PC-3 (cell line): ENCODE measurements around the gene SFMBT1. TPM values are rescaled to one million over a fixed set of nuclear protein-coding genes. Genes with fewer than 3 reads are reported as not detected.

ENCODE experiments used
- ATAC-seq: fragments of 200-7000 bp; cut with Tn5 transposase; 2 replicates; pipeline ENCODE4 v1.9.1; 2020; ENCODE audit warnings: mild to moderate bottlenecking, moderate library complexity
- BruUV-seq: library from RNA; stranded (reverse); fragments of 400-500 nt; replicated peaks from 2 replicates; lab custom pipeline; 2021; lab: Mats Ljungman, UMichigan
- CTCF ChIA-PET: fragments of 300-600 bp; sonication (Branson Sonifier 250); formaldehyde crosslinking; loops from one replicate; lab custom pipeline; 2022; ENCODE audit warnings: antibody characterized with exemption; lab: Charles Lee
- POLR2A ChIA-PET: fragments of 300-600 bp; sonication (Branson Sonifier 250); formaldehyde crosslinking; loops from one replicate; lab custom pipeline; 2022; ENCODE audit warnings: antibody characterized with exemption; ENCODE audit not compliant: unreplicated experiment; lab: Charles Lee
- DNase-seq: peaks from one replicate; pipeline ENCODE4 v3.0.0-alpha.2; 2015
- H2AFZ ChIP-seq: fragments of 300-600 bp; sonication (generic); 2 replicates; pipeline ENCODE4 v1.6.0; 2016; ENCODE audit warnings: antibody characterized with exemption, low read length
- H3F3A ChIP-seq: fragments of 300-600 bp; sonication (generic); one replicate; pipeline ENCODE4 v1.6.0; 2017; ENCODE audit warnings: antibody characterized with exemption, low read length, control low read depth, mild to moderate bottlenecking; ENCODE audit not compliant: unreplicated experiment
- H3K27ac ChIP-seq: fragments of 300-600 bp; sonication (generic); 2 replicates; pipeline ENCODE4 v1.5.1; 2016; ENCODE audit warnings: mild to moderate bottlenecking, low read length
- H3K27me3 ChIP-seq: fragments of 300-600 bp; sonication (generic); 2 replicates; pipeline ENCODE4 v1.6.1; 2016; ENCODE audit warnings: low read length, mixed read lengths
- H3K36me3 ChIP-seq: fragments of 300-600 bp; sonication (generic); 2 replicates; pipeline ENCODE4 v1.6.1; 2016; ENCODE audit warnings: low read depth, mixed run types, low read length, mixed read lengths
- H3K4me1 ChIP-seq: fragments of 300-600 bp; sonication (generic); 2 replicates; pipeline ENCODE4 v1.5.1; 2016; ENCODE audit warnings: low read length; ENCODE audit not compliant: insufficient read depth
- H3K4me2 ChIP-seq: fragments of 300-600 bp; sonication (generic); 2 replicates; pipeline ENCODE4 v1.6.0; 2016; ENCODE audit warnings: low read length
- H3K4me3 ChIP-seq: fragments of 300-600 bp; sonication (generic); 2 replicates; pipeline ENCODE4 v1.5.1; 2016; ENCODE audit warnings: mild to moderate bottlenecking, low read length, mixed read lengths
- H3K79me2 ChIP-seq: fragments of 300-600 bp; sonication (generic); 2 replicates; pipeline ENCODE4 v1.6.1; 2017; ENCODE audit warnings: low read length, mixed read lengths
- H3K9ac ChIP-seq: fragments of 300-600 bp; sonication (generic); 2 replicates; pipeline ENCODE4 v1.6.0; 2016; ENCODE audit warnings: mild to moderate bottlenecking, low read length
- H3K9me2 ChIP-seq: fragments of 300-600 bp; sonication (generic); replicated peaks from 2 replicates; pipeline ENCODE4 v1.6.1; 2016; ENCODE audit warnings: mixed run types, low read length, mixed read lengths
- H3K9me3 ChIP-seq: fragments of 300-600 bp; sonication (generic); 2 replicates; pipeline ENCODE4 v1.6.1; 2016; ENCODE audit warnings: low read length, mixed read lengths
- H4K20me1 ChIP-seq: fragments of 300-600 bp; sonication (generic); 2 replicates; pipeline ENCODE4 v1.6.1; 2016; ENCODE audit warnings: low read length, mixed read lengths
- EZH2 ChIP-seq: fragments of 300-600 bp; sonication (generic); IDR thresholded peaks from one replicate; pipeline ENCODE4 v1.6.1; 2017; ENCODE audit warnings: antibody characterized with exemption, mild to moderate bottlenecking, low read length; ENCODE audit not compliant: unreplicated experiment
- EZH2phosphoT487 ChIP-seq: fragments of 300-600 bp; sonication (generic); IDR thresholded peaks from 2 replicates; pipeline ENCODE4 v1.6.1; 2018; ENCODE audit warnings: mild to moderate bottlenecking, antibody characterized with exemption, low read length, borderline replicate concordance
- intact Hi-C: fragments of 100-400 bp; cut with micrococcal nuclease; formaldehyde crosslinking; loops from 2 replicates; pipeline ENCODE4 v1.9.0; 2023
- total RNA-seq: library from RNA; depleted of rRNA; stranded (reverse); fragments of >200 nt; gene quantifications from 2 replicates; pipeline ENCODE4 v1.2.3, GENCODE V29; 2014
- TF ChIP-seq, protein P1 (sequence below): fragments of 300-600 bp; sonication (generic); conservative IDR thresholded peaks from 2 replicates; pipeline ENCODE4 v1.5.1; 2017; ENCODE audit warnings: antibody characterized with exemption, low read depth, mild to moderate bottlenecking, low read length

SFMBT1 gene
- total RNA-seq, 1 experiment from 2014 or later: 10.8 TPM

DNA sequence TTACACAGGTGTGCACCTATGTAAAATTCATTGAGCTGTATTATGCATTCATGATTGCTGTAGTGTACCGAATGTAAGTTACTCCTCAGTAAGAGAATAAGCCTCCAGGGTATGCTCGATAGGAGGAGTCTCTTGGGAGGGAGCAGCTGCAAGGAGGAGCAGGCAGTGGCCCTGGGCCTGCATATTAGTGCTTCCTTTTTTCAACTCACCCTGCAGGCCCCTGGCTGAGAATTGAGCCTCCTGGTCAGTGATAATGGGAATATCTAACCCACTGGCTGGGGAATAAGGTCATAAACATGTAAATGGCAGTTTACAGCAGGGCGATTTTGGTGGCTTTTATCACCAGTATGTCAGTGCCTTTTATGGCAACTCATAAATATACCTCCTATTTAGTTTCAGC, 21.7 kb upstream of the SFMBT1 start:
- no peak for DNase-seq
- H3F3A ChIP-seq: no peaks in the 10 kb centered on the region
- H3K4me3 ChIP-seq: no peak overlapping the region
- no peaks in the 10 kb centered on the region for H3K9me3 ChIP-seq
- H3K27ac ChIP-seq: no peak overlapping the region
- ChIA-PET POLR2A (no interaction called here), CTCF (no interaction called here)
- no peak for TF ChIP-seq EZH2phosphoT487
- TF ChIP-seq, protein P1, sequence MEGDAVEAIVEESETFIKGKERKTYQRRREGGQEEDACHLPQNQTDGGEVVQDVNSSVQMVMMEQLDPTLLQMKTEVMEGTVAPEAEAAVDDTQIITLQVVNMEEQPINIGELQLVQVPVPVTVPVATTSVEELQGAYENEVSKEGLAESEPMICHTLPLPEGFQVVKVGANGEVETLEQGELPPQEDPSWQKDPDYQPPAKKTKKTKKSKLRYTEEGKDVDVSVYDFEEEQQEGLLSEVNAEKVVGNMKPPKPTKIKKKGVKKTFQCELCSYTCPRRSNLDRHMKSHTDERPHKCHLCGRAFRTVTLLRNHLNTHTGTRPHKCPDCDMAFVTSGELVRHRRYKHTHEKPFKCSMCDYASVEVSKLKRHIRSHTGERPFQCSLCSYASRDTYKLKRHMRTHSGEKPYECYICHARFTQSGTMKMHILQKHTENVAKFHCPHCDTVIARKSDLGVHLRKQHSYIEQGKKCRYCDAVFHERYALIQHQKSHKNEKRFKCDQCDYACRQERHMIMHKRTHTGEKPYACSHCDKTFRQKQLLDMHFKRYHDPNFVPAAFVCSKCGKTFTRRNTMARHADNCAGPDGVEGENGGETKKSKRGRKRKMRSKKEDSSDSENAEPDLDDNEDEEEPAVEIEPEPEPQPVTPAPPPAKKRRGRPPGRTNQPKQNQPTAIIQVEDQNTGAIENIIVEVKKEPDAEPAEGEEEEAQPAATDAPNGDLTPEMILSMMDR: no peak
- TF ChIP-seq EZH2: no peak
- H2AFZ ChIP-seq: no peak overlapping the region
- H3K4me2 ChIP-seq: no peak overlapping the region
- no peaks in the 10 kb centered on the region for H3K36me3 ChIP-seq
- no peaks in the 10 kb centered on the region for H4K20me1 ChIP-seq
- no peak for ATAC-seq
- no peaks in the 10 kb centered on the region for H3K9me2 ChIP-seq
- no TSS peak for BruUV-seq
- H3K4me1 ChIP-seq: peaks cover 6% of the 10 kb centered on the region
- intact Hi-C loops: loop anchor here (10.0 kb wide), 1 partner anchor 293 kb away; the partner anchor contains the start of genes ITIH1 and NEK4
- H3K9ac ChIP-seq: no peak overlapping the region
- no peaks in the 10 kb centered on the region for H3K27me3 ChIP-seq
- H3K79me2 ChIP-seq: no peaks in the 10 kb centered on the region

- ChIA-PET CTCF (no interaction called here), POLR2A (no interaction called here)
- Histone ChIP-seq H3K9me2 (no peaks in the 10 kb centered on the region), H2AFZ (no peak overlapping the region), H3K79me2 (no peaks in the 10 kb centered on the region), H3K27ac (no peak overlapping the region), H3K4me3 (no peak overlapping the region), H4K20me1 (no peaks in the 10 kb centered on the region), H3K27me3 (no peaks in the 10 kb centered on the region), H3K9me3 (no peaks in the 10 kb centered on the region), H3K9ac (no peak overlapping the region), H3K4me2 (no peak overlapping the region), H3F3A (no peaks in the 10 kb centered on the region), H3K4me1 (no peaks in the 10 kb centered on the region), H3K36me3 (no peaks in the 10 kb centered on the region)
- TF ChIP-seq EZH2 (no peak), EZH2phosphoT487 (no peak)
- TF ChIP-seq, protein P1: no peak
- intact Hi-C loops: loop anchor here (10.0 kb wide), 1 partner anchor 291 kb away; the partner anchor contains the start of genes ITIH1 and NEK4
- DNase-seq (no peak), ATAC-seq (no peak)
- BruUV-seq: no TSS peak
Measured at GRCh38 chr3:53065841-53066480, 20.1 kb upstream of the SFMBT1 start.

DNA sequence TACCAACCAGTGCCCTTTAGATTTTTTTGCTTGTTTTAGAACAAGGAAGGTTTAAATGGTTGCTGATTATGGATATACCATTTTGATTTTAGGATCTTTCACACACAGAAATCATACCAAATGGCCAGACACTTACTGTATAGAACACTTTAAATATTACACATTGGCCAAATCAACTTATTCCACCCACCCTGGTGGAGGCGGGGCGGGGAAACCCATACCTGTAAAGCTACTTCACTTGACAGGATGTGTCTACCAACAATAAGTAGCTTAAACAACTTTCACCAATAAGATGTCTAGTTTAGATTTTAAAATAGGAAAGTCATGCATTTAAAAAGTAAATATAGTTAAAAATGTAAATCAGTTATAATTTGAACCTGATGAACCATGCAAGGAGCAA, 17.0 kb upstream of the SFMBT1 start:
- BruUV-seq: no TSS peak

More for the DNA sequence above, 17.0 kb upstream of the SFMBT1 start:
- Histone ChIP-seq H3K9ac (no peak overlapping the region), H4K20me1 (no peaks in the 10 kb centered on the region), H3K27me3 (no peaks in the 10 kb centered on the region), H3K4me2 (no peak overlapping the region), H3K4me3 (no peak overlapping the region), H3K9me2 (no peaks in the 10 kb centered on the region), H3K79me2 (no peaks in the 10 kb centered on the region), H2AFZ (no peak overlapping the region), H3K4me1 (no peaks in the 10 kb centered on the region), H3F3A (no peaks in the 10 kb centered on the region), H3K36me3 (no peaks in the 10 kb centered on the region), H3K27ac (no peak overlapping the region), H3K9me3 (no peaks in the 10 kb centered on the region)
- POLR2A ChIA-PET: no interaction called here
- TF ChIP-seq EZH2: no peak
- TF ChIP-seq EZH2phosphoT487: no peak
- TF ChIP-seq, protein P1: no peak
- ATAC-seq (no peak), DNase-seq (no peak)
- CTCF ChIA-PET: no interaction called here
- intact Hi-C loops: loop anchor here (10.0 kb wide), 1 partner anchor 288 kb away; the partner anchor contains the start of genes ITIH1 and NEK4
